Measurements from ENCODE around the gene ATXN7L3. TPM values are rescaled to one million over a fixed set of nuclear protein-coding genes. Genes with fewer than 3 reads are reported as not detected.
A peak's percentile ranks its signal among the peaks of the same experiment; 100 is the strongest.

The ATXN7L3 gene
- total RNA-seq, 1 experiment from 2014 or later: 65.7 TPM

- no peaks in the 10 kb centered on the region for H3K9me3 Mint-ChIP-seq (ENCODE audit: unreplicated experiment)
- ChIA-PET CTCF (interaction anchor here (0.6 to 1.7 kb wide), 3 partner anchors 8 to 121 kb away, joined by 3 to 5 read pairs (median 3); no protein-coding TSS in a partner anchor), POLR2A (interaction anchor here (0.6 kb wide), 1 partner anchor 10 kb away, joined by 3 read pairs; no protein-coding TSS in a partner anchor)
- H3K4me3 Mint-ChIP-seq (ENCODE audit: unreplicated experiment): no peak overlapping the region
- H3K27me3 Mint-ChIP-seq (ENCODE audit: insufficient read depth, unreplicated experiment): no peaks in the 10 kb centered on the region
- peaks cover 82% of the 10 kb centered on the region for H3K36me3 Mint-ChIP-seq (ENCODE audit: insufficient read depth, unreplicated experiment)
- no peak overlapping the region for H3K27ac Mint-ChIP-seq (ENCODE audit: low read depth, unreplicated experiment)
- intact Hi-C loops (cut with micrococcal nuclease): no loop called here
- H3K4me1 Mint-ChIP-seq (ENCODE audit: insufficient read depth, unreplicated experiment): peaks cover 15% of the 10 kb centered on the region
- no peak for DNase-seq (ENCODE audit: unreplicated experiment)
- BruUV-seq (replicated peaks): TSS peak; percentile 15
- TF ChIP-seq CTCF (IDR thresholded peaks at IDR 0.05; ENCODE audit: unreplicated experiment): peak; percentile 32
These were observed 10.9 kb upstream of the ATXN7L3 start for GRCh38 chr17:44210342-44211192.

GRCh38 chr17:44209786-44210341, 10.2 kb upstream of the ATXN7L3 start:
- Mint-ChIP-seq H3K9me3 (ENCODE audit: unreplicated experiment) (no peaks in the 10 kb centered on the region), H3K27me3 (ENCODE audit: insufficient read depth, unreplicated experiment) (no peaks in the 10 kb centered on the region), H3K27ac (ENCODE audit: low read depth, unreplicated experiment) (no peak overlapping the region), H3K4me3 (ENCODE audit: unreplicated experiment) (no peak overlapping the region), H3K36me3 (ENCODE audit: insufficient read depth, unreplicated experiment) (peaks cover 76% of the 10 kb centered on the region), H3K4me1 (ENCODE audit: insufficient read depth, unreplicated experiment) (peaks cover 15% of the 10 kb centered on the region)
- no peak for TF ChIP-seq CTCF (IDR thresholded peaks at IDR 0.05; ENCODE audit: unreplicated experiment)
- POLR2A ChIA-PET: interaction anchor here (0.6 kb wide), 1 partner anchor 9 kb away, joined by 3 read pairs; no protein-coding TSS in a partner anchor
- intact Hi-C loops (cut with micrococcal nuclease): no loop called here
- DNase-seq (ENCODE audit: unreplicated experiment): no peak
- CTCF ChIA-PET: interaction anchor here (0.7 to 1.7 kb wide), 4 partner anchors 8 to 121 kb away, joined by 3 to 5 read pairs (median 4); no protein-coding TSS in a partner anchor
- no TSS peak for BruUV-seq (replicated peaks)

GRCh38 chr17:44207743-44208142, 8.1 kb upstream of the ATXN7L3 start:
- H3K9me3 Mint-ChIP-seq (ENCODE audit: unreplicated experiment): no peaks in the 10 kb centered on the region

More at GRCh38 chr17:44207743-44208142, 8.1 kb upstream of the ATXN7L3 start:
- TF ChIP-seq CTCF (IDR thresholded peaks at IDR 0.05; ENCODE audit: unreplicated experiment): no peak
- POLR2A ChIA-PET: interaction anchor here (0.9 kb wide), 1 partner anchor 10 kb away, joined by 5 read pairs; no protein-coding TSS in a partner anchor
- intact Hi-C loops (cut with micrococcal nuclease): no loop called here
- CTCF ChIA-PET: interaction anchor here (0.5 kb wide), 1 partner anchor 102 kb away, joined by 4 read pairs; no protein-coding TSS in a partner anchor
- Mint-ChIP-seq H3K36me3 (ENCODE audit: insufficient read depth, unreplicated experiment) (peaks cover 59% of the 10 kb centered on the region), H3K27me3 (ENCODE audit: insufficient read depth, unreplicated experiment) (no peaks in the 10 kb centered on the region), H3K4me1 (ENCODE audit: insufficient read depth, unreplicated experiment) (peaks cover 36% of the 10 kb centered on the region), H3K4me3 (ENCODE audit: unreplicated experiment) (no peak overlapping the region), H3K27ac (ENCODE audit: low read depth, unreplicated experiment) (no peak overlapping the region)
- no peak for DNase-seq (ENCODE audit: unreplicated experiment)
- BruUV-seq (replicated peaks): no TSS peak

Data from MCF 10A (cell line).